Stimulated activated naive CD4-positive, alpha-beta T cell (primary cell): Measurements from ENCODE around the gene MAML2.

Experiments
- DNase-seq, 6 experiments: peaks; one replicate each; lab custom pipeline; 2025; lab: John Stamatoyannopoulos, UW

Gene MAML2

DNA sequence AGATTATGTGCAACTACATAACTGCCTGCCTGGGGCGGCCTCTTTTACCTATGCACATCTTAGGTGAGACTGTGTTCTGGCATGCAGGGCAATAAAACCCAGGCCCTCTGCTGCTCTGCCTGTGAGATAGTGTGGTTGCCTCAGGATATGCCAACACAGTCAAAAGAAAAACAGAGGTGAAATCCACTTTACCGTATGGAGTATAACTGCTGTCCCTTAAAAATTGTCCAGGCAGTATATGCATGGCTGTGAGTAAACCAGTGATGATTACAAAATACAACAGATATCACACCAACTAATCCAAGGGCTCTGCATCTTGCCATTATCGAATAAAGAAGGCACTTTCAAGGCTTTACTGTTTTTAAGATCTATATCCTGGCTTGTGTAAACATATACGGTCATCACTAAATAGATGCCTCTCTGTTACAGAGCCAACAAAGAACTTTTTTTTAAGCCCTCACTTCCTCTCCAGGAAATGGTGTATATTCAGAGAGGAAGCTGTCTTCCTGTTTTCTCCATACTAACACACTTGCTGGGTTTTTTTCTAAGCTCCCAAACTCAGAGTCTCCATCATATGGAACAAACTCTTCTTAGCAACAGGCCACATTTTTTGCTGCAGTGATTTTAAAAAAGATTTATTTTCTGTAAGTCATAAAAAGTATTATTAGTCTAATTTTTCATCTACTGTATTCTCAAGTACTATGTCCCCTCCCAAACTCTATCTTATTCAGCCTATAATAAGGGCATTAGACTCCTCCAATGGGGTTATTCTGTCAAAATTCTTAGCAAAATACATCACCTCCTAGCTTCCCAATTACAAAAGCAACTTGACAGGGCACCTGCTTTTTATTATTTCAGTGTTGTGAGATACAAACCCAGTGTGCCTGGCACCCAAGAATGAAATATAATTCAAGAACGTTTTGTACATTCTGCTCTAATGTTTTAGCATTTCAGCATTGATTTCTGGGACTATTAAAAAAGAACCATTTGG lies 135.2 kb downstream of the MAML2 start:
- DNase-seq: peak in 3 of 6 experiments; percentile 48 to 62 (median 61)

DNA sequence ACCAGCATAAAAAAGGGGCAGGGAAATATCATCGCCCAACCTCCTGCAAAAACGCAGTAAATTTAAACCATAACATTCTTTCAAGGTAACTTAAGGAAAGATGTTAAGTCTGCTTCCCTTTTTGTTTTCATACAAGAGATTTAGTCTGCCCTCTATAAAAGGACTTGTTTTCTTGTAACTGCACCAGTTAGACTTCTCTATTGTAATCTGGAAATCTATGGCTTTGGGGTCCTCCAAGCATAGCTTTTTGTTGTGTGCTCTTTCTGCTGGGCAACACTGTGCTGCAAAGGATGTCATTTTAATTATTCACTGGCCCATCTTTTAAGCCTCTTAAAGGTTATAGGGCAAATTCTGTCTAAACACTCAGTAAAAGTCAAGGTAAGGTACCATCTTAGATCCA lies 136.0 kb downstream of the MAML2 start:
- no peak for DNase-seq

DNA sequence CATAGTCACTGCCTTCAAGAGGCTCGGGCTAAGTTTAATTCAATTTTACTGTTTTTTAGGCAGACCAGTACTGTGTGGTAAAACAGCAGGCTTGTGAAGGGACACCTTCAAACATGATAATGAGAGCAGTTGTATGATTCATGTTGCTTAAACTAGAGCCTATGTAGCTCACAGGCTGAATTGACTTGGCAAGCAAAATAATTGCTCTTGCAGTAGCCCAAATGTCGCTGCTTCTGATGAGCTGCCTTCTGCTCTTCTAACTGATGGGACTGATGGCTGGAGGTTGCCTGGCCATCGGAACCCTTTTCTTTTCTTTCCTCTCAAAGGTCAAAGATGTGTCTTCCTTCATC lies 137.6 kb downstream of the MAML2 start:
- no peak for DNase-seq

DNA sequence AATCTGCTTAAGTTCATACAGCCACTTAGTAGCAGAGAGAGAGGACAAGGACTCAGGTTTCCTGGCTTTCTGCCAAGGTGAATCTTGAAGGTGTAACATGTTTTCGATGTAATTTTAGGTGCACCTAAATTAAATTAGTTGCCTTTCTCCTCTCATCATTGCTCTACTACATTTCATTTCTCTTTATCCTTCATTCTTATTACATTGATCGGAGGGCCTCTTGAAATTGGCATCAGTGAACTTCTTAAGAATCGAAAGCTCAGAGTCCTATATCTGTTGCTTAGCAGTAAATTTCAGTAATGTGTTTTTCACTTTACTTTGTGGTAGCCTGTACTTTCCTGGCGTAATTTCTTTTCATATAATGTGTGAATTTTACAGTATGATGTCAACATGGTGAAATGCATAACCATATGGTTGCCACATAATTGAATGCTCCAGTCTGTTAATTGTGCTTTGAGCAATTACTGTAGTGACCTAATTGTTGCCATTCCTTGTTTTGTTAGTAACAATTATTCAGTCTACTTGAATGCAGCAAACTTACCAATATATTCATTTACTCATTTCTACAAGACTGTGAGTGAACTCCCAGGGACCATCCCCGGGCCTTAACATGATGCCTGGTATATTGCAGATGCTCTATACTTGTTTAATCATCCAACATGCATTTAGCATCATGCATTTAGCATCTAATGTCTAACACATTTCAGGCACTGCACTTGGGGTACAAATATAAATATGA lies 138.1 kb downstream of the MAML2 start:
- DNase-seq: peak in 5 of 6 experiments; percentile 20 to 73 (median 54)

DNA sequence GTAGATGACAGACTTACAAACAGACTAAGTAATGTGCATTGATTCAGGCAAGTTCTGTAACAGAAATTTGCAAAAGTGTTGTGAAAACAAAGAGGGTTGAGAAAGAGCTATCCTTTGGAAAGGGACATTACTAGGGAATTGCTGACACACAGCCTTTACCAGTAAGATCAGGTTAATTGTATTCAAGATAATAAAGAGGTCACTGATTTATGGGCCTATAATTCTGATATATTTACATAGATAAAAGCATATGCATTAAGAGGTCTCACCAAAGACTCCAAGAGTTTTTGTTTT lies 138.7 kb downstream of the MAML2 start:
- no peak for DNase-seq

DNA sequence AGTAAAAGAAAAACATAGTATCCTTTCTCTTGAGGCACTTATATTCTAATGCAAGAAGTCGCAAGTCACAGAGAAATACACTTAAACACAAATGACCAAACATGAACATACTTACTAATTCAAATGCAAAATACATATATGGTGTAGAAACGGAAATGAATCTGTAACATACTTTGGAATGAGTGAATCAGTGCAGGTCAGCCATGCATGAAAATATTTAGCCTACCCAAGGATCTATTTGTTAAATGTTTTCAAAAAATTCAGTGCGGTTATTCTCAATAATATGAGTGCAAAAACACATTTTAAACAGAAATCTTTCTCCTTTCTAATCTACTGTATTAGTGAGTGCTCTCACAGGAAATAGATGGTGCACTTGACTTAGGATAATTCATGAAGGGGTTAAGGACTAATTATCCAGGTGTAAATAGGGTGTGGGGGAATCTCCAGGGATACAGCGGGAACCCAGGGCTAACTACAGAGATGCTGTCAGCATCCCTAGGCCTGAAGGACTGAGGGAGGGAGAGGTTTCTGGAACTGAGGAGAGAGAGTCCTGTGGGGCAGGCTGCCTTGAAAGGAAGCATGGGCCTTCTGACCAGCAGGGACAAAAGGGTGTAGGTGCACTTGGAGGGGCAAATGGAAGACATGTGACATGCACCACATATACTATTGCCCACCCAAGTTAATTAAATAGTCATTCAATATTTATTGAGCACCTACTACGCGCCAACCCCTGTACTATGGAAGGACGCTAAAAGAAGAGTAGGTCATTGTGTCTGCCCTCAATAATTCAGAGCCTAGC lies 139.2 kb downstream of the MAML2 start:
- DNase-seq: no peak

DNA sequence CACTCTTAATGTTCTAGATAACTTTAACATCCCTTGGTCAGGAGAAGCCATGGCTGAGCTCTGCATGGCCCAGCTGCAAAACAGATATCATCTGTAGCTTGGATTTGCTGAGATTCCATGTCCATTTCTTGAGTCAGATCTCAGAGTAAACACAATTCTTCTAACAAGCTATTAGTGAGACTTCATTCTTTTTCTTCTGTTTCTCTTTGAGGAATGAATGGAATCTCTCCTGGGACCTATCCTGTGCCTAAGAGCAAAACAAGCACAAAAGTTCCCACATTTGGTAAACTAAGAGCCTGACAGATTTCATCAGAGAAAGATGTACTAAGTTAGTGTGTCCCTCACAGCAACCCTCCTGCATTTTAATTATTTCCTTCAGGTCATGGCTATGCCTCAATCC lies 142.8 kb downstream of the MAML2 start:
- DNase-seq: no peak

DNA sequence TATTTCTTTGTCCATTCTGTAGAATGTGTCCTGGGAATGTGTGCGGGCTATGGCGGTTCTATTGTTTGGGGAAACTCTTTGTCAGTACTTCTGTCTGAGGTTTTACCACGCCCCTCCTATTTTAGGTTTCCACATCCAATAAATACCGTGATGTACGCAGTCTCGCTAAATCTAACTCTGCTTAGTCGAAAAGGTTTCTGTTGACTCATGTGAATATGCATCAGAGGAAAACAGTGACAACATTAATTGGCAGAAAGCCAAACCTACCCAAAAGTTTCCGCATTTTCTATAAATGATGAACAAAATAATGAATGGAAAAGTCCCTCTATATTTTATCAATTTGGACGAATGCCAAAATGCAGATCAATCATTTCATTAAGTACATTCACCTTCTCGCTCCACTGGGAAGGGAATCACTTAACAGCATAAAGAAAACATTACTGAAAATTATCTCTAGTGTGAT lies 143.4 kb downstream of the MAML2 start:
- DNase-seq: no peak

DNA sequence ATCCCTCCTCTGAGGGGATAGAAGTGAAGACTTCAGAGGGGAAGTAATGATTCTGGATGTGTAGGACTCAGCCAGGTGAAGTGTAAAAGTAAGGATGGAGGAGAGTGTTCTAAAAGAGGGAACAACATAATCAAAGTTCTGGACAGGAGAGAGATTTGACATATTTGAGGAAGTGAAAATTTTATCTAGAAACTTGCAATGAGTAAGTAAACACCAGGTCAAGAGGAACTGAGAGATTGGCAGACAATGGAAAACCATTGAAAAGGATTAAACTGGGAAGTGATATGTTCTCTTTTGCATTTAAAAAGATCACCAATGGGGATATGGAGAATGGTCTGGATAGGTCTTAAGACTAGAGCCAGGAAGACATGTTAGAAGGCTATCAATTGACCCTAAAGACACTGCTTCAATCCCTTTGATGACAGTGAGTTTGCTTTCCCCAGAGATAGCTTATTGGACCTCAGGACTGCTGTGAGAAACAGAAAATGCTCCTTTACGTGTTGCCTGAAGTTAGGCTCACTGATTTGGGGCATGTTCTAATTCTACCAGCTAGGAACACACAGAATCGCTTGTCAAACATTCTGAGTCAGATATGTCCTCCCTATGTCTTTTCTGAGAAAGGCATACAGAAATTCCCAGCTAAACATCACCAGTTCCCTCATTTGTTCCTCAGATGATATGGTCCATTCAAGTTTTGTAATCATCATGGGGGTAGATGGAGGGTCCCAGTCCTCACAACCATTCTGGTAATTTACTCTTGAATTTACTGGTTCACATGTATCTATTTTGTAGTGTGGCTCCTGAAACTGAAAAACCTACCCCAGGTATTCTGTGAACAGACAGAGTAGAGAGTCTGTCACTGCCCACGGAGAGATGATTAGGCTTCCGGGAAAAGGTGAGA lies 144.9 kb downstream of the MAML2 start:
- DNase-seq: no peak

DNA sequence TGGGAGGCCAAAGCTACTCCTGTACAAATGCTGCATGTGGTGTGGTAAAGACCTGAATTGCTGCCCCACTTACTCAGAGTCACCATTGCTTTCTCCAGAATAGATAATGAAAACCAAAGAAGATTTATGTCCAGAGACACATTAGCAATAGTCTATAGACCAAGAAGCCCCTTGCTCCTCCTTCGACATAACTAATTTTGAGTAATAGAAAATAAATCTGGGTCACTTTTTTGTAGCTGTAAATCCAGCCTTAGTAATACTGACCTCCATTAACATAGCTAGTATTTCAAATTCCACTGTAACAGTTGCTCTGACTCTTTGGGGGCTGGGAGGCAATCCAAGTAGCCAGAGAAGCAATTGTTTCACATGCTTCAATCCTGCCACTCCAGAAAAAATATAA lies 145.9 kb downstream of the MAML2 start:
- DNase-seq: no peak

DNA sequence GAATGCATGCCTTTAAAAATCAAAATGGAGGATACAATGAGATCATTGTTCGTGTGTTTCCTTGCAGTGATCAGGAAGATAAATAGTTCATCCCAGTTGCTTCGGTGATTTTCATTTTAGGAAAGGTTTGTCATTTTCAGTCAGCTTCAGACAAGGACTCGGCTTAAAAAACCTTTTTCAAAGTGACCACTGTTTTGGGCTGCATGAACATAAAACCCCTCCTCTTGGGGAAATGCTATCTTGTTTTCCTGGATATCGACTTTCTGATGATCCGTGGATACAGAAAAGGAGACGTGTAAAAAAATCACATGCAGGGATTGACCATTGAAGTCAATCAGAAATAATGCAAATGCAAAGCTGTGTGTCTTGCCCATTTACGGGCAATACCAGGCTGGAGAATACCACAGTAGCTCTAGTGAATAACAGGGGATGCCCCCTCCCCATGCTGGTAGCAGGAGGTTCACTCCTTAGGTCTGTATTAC lies 146.8 kb downstream of the MAML2 start:
- DNase-seq: no peak

DNA sequence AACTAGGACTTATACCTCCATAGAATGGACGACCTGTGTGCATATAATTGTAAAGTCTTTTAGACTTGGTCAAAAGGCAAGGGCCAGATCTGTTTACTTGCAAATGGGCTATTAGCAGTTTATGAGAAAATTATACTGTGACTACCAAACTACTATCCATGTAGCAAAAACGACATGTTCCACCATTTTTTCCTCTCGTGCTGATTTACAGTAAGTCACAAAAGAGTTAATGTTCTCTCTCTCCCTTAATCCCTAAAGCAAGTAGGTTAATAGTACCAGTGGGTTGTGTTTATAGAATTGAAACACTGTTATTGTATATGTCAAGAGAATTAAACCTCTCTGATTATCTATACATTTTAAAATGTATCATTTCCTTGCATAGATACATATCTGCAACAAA lies 147.3 kb downstream of the MAML2 start:
- no peak for DNase-seq

DNA sequence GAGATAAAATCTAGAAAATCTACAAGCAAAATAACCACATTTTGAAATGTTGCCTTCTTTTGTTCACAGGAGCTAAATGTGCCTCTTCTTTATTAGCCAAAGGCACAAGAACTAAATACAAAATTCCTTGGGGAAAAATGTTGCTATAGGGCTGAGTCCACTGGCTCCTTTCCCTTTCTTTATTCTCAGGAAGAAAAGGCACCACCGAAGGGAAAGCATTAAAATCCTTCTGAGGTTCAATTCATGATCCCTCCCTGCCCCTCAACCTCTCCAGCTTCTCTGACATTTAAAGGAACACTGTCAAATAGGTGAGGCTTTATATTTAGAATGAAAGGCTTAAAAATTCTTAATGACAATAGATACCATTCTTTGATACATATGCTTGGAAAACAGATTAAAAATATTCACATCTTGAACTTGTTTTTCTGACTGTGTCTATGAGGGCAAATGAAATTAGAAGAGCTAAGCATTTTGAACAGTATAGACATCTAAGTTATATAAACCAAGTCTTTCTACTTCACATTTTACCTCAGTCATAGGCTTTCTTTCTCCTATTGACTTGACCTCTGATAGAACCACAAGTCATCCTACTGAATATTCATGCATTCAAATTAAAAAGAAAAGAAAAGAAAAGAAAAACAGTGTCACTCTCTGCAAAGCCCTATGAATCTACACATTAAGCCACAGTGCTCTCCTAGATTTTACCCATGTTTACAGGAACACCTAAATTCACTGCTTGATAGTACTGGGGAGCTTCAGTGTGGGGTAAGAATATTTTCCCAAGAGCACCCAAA lies 148.2 kb downstream of the MAML2 start:
- no peak for DNase-seq

DNA sequence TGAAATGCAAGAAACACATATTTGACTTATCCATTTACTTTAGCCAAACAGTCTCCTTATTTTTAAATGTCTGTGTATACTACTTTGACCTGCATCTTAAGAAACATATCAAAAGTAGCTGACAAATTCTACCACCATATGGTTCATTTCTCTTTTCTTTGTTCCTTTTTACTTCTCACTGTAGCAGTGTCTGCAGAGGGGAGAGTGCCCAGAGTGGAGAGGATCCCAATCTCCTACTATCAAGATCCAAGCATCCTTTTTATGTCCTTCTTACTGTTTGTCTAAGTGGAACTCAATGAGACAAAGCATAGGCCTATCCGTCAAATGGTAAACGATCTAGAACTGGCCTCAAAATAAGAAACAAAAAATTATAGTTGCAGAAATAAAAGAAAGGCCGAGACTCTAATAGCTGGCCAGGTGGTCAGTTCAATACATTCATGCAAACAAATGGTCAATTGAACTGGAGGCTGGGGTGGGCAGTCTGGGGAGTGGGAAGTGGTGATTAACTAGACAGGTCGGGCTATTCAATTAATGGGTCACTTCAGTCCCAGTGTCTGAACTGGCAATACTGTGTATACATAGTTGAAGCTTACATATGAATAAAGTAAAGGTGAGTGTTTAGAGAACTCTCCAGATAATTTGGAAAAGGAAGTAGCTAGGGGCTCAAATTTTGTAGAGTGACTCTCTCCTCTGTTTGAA lies 149.1 kb downstream of the MAML2 start:
- DNase-seq: no peak

DNA sequence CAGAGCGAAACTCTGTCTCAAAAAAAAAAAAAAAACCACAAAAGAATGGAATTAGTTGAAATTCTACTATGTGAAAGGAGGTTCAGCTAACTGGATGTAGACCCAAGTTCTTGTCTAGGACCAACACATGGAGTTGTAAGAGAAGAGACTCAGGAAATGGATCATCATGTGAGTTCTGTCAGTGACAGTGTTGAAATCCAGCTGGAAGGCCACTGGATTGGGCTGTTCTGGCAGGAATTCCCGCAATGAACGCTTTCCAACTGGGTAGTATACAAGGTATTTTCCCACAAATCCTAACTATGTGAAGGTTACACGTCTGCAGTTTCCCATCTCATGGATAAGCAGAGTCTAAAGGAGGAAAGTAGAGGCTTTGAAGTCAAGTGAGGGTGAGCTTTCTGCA lies 151.2 kb downstream of the MAML2 start:
- no peak for DNase-seq

DNA sequence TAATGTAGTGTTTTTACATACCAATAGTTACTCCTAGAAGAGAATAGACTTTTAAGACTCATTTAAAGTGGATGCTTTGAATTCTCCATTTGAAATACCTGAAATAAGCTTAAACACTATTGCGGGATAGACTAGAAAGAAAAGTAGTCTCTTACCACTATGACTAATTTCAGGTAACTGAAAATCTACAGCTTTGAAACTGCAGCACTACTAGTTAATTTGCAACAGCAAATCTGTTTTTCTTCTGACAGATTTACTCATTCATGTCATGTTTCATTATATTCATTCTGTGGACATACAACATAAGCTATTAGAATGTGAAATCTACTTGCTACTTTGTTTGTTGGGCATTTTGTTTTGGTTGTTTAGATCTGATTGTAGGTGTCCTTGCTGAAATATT lies 153.6 kb downstream of the MAML2 start:
- no peak for DNase-seq

DNA sequence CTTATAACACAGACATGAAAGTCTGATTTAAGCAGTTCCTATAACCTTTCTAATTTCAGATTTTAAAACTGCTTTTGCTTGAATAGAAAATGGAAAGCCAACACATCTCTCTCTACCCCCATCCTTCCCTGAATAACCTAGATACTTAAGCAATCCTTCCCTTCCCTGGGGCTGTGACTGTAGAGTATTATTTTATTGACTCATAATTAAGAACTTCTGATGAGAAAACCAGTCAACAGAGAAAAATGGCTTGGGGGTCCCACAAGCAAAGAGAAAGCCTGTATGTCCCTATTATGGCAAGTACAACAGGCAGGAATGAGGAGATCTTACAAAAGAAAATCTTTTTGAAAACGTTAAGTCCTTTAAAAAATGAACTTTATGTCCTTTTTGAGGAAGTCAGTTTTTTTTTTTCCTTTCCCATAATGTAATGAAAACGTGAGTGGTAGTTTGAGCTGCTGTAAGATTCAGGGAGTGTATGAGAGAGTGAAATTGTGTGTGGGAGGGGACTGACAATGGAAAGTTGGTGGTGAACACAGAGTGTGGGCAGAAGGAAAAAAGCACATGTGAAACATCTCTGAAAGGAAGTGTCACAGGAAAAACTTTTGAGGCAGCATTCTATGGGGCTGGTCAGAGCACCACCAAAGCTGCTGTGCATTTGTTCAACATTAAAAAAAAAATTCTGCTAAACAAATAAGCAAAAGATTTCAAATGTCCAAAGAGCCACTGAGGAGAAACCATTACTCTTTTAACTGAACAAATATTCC lies 154.6 kb downstream of the MAML2 start:
- no peak for DNase-seq

DNA sequence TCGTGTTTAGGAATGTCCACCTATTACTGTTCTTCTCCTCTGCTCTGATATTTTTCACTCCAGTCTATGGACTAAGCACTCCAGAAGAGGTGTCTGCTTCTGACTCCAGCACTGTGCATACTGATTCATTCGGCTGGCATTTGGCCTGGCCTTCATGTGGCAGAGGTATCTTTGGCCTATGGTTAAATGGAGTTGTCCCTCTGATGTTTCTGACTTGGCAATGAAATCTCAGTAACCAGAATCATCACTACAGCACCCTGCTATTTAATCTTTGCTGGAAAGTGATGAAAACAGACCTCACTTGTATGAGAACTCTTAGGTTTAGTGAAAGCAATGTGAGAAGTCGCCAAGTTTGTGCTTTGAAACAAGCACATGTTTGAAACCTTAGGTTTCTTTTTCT lies 155.2 kb downstream of the MAML2 start:
- DNase-seq: peak in 1 of 6 experiments; percentile 15

DNA sequence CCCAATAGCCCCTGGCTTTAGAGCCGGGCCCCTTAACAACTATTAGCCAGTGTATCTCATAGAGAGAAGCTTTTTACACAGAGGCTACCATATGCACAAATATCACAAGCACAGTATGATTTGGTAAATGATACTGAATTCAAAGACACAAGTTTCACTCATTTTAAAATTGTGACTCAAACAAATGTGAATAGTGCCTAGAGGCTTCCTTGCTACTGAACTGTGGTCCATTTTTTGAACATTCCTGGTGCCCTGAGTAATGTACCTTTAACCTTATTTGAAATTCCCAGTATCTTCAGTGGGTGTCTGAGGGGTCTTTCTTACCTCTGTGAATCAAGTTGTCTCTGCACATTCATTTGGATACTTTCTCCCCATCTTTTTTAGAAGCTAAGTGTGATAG lies 156.2 kb downstream of the MAML2 start:
- DNase-seq: no peak
